Astrocyte of the cerebellum (primary cell): ENCODE results near the gene LRRC71.

Experiments
- DNase-seq: peaks from one replicate; pipeline ENCODE4 v3.0.0-alpha.2; 2011; ENCODE audit warnings: low read depth
- H3K4me3 ChIP-seq: 2 replicates; pipeline ENCODE4 v1.5.1; 2011; ENCODE audit warnings: mild to moderate bottlenecking, low read depth, low read length, moderate library complexity
- CTCF ChIP-seq: IDR thresholded peaks from 2 replicates; pipeline ENCODE4 v1.5.1; 2012; ENCODE audit warnings: low read length, low read depth, moderate library complexity, mild to moderate bottlenecking; ENCODE audit errors: missing control alignments
- in situ Hi-C: cut with HindIII; loops from 2 replicates; pipeline ENCODE4 v1.10.0; 2017; ENCODE audit warnings: low sequenced_read_pairs

LRRC71 gene

DNA sequence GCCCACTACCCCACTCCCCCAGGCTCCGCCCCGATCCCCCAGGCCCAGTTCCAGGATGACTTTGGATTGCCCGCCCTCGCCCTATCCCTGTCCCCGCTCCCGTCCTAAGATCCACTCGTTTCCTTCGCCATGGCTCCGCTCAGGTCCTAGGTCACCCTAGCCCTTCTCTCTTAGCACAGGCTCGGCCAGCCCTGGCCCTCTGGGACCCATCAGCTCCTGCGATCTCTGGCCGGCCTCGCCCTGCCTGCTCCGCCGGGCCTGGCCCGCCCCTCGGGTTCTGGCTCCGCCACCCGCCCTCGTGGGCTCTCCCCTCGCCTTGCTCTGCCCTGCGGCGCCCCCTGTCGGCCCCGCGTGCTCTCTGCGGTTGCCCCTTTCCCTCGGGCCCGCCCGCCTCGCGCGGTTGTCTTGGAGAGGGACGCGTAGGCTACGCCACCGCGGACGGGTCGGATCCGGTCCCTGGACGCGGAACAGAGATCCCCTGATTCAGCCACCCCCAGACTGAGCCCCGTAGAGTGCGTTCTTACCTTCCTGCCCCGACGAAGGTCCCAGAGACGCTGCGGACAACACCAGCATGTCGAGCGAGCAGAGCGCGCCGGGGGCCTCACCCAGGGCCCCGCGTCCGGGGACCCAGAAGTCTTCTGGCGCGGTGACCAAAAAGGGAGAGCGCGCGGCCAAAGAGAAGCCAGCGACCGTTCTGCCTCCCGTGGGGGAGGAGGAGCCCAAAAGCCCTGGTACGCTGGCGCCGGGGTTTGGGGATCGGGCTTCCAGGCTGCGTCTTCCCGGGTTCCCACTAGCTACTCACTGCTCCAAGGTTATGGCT is at the start of gene LRRC71:
Gene LRRC71 (plus strand): TSS at position 400 of the 820 bp plus-strand sequence. CDS start 172 bp downstream, at position 572.
- H3K4me3 ChIP-seq, result peak within 1 kb of the TSS; percentile 14

GRCh38 chr1:156873659-156874058 is 46.8 kb upstream of the LRRC71 start:
- DNase-seq, result no peak
- in situ Hi-C loops, result no loop called here
- H3K4me3 ChIP-seq, result no peak overlapping the region
- no peak for TF ChIP-seq CTCF

More for the DNA sequence above, at the start of gene LRRC71:
- peak; percentile 26 for DNase-seq
- TF ChIP-seq CTCF, result peak; percentile 86
- in situ Hi-C loops, result no loop called here

GRCh38 chr1:156874142-156874541 is 46.3 kb upstream of the LRRC71 start:
- in situ Hi-C loops, result no loop called here
- DNase-seq, result no peak
- no peak overlapping the region for H3K4me3 ChIP-seq
- no peak for TF ChIP-seq CTCF

- in situ Hi-C loops, result no loop called here
- H3K4me3 ChIP-seq, result no peak overlapping the region
- TF ChIP-seq CTCF, result no peak
- no peak for DNase-seq
Measured at GRCh38 chr1:156874572-156875340, 45.7 kb upstream of the LRRC71 start.

DNA sequence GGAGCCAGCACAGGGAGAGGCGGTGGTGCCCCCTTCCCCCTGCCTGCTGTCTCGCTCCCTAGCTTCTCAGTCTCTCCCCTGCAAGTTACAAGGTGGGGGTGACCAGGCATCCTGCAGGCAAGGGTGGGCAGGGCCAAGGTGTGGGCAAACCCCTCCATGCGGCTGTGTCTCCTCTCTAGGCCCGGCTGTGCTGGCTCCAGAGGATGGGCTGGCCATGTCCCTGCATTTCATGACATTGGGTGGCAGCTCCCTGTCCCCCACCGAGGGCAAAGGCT is 45.2 kb upstream of the LRRC71 start:
- DNase-seq, result no peak
- TF ChIP-seq CTCF, result no peak
- no peak overlapping the region for H3K4me3 ChIP-seq
- in situ Hi-C loops, result no loop called here

- in situ Hi-C loops, result no loop called here
- DNase-seq, result no peak
- TF ChIP-seq CTCF, result peak; percentile 23
- no peak overlapping the region for H3K4me3 ChIP-seq
Measured at GRCh38 chr1:156876281-156876680, 44.2 kb upstream of the LRRC71 start.
